ENCODE data around the gene CCSER1. TPM values are rescaled to one million over a fixed set of nuclear protein-coding genes. Genes with fewer than 3 reads are reported as not detected.

Gene CCSER1
- total RNA-seq, 4 donors from 2014 or later: 4.0 to 6.0 (median 4.8) TPM

GRCh38 chr4:90415116-90415515 is 287.9 kb downstream of the CCSER1 start:
- no peaks in the 10 kb centered on the region for H3K4me1 ChIP-seq
- TF ChIP-seq POLR2A (IDR thresholded peaks at IDR 0.05) (no peak), CTCF (IDR thresholded peaks at IDR 0.05) (no peak), EP300 (IDR thresholded peaks at IDR 0.05) (no peak)
- DNase-seq (ENCODE audit: low spot score in 2 of 2): no peak
- 85 to 88% methylated on average over 5 of the region's 5 CpGs for WGBS, 2 donors
- H3K4me3 ChIP-seq: no peak overlapping the region
- H3K27ac ChIP-seq: no peak overlapping the region
- H3K9me3 ChIP-seq: no peaks in the 10 kb centered on the region
- H3K27me3 ChIP-seq: no peaks in the 10 kb centered on the region
- H3K36me3 ChIP-seq: no peaks in the 10 kb centered on the region

- Histone ChIP-seq H3K27me3 (no peaks in the 10 kb centered on the region), H3K4me3 (no peak overlapping the region), H3K36me3 (no peaks in the 10 kb centered on the region), H3K27ac (no peak overlapping the region), H3K9me3 (no peaks in the 10 kb centered on the region), H3K4me1 (no peaks in the 10 kb centered on the region)
- no peak for DNase-seq (ENCODE audit: low spot score in 2 of 2)
- 3% methylated on average over 2 of the region's 2 CpGs for WGBS, 2 donors
- TF ChIP-seq POLR2A (IDR thresholded peaks at IDR 0.05): no peak
- TF ChIP-seq EP300 (IDR thresholded peaks at IDR 0.05): no peak
- peak in 4 of 5 experiments; percentile 31 to 37 (median 34) for TF ChIP-seq CTCF (IDR thresholded peaks at IDR 0.05)
These were observed 292.0 kb downstream of the CCSER1 start for GRCh38 chr4:90419124-90419711.

GRCh38 chr4:90421161-90421560 is 294.0 kb downstream of the CCSER1 start:
- H3K27me3 ChIP-seq: no peaks in the 10 kb centered on the region

GRCh38 chr4:90425893-90426292 is 298.7 kb downstream of the CCSER1 start:
- no peak overlapping the region for H3K27ac ChIP-seq
- H3K27me3 ChIP-seq: no peaks in the 10 kb centered on the region
- TF ChIP-seq CTCF (IDR thresholded peaks at IDR 0.05): no peak
- no peak for TF ChIP-seq EP300 (IDR thresholded peaks at IDR 0.05)
- no peak for TF ChIP-seq POLR2A (IDR thresholded peaks at IDR 0.05)
- no peaks in the 10 kb centered on the region for H3K4me1 ChIP-seq
- no peaks in the 10 kb centered on the region for H3K36me3 ChIP-seq
- WGBS, 2 donors: 60 to 73% methylated on average over 5 of the region's 5 CpGs
- H3K4me3 ChIP-seq: no peak overlapping the region
- DNase-seq (ENCODE audit: low spot score in 2 of 2): no peak
- H3K9me3 ChIP-seq: no peaks in the 10 kb centered on the region

More at GRCh38 chr4:90421161-90421560, 294.0 kb downstream of the CCSER1 start:
- no peak for DNase-seq (ENCODE audit: low spot score in 2 of 2)
- no peak overlapping the region for H3K27ac ChIP-seq
- TF ChIP-seq CTCF (IDR thresholded peaks at IDR 0.05): no peak
- no peak for TF ChIP-seq POLR2A (IDR thresholded peaks at IDR 0.05)
- no peak for TF ChIP-seq EP300 (IDR thresholded peaks at IDR 0.05)
- H3K4me3 ChIP-seq: no peak overlapping the region
- H3K36me3 ChIP-seq: no peaks in the 10 kb centered on the region
- 85 to 90% methylated on average over 2 of the region's 2 CpGs for WGBS, 2 donors
- no peaks in the 10 kb centered on the region for H3K9me3 ChIP-seq
- H3K4me1 ChIP-seq: no peaks in the 10 kb centered on the region

- Histone ChIP-seq H3K27me3 (no peaks in the 10 kb centered on the region), H3K4me1 (no peaks in the 10 kb centered on the region), H3K36me3 (no peaks in the 10 kb centered on the region), H3K27ac (no peak overlapping the region), H3K4me3 (no peak overlapping the region), H3K9me3 (no peaks in the 10 kb centered on the region)
- no peak for DNase-seq (ENCODE audit: low spot score in 2 of 2)
- TF ChIP-seq POLR2A (IDR thresholded peaks at IDR 0.05) (no peak), EP300 (IDR thresholded peaks at IDR 0.05) (no peak), CTCF (IDR thresholded peaks at IDR 0.05) (no peak)
These were observed 311.3 kb downstream of the CCSER1 start for GRCh38 chr4:90438522-90438921.
